ENCODE data around the gene NBL1.

DNA sequence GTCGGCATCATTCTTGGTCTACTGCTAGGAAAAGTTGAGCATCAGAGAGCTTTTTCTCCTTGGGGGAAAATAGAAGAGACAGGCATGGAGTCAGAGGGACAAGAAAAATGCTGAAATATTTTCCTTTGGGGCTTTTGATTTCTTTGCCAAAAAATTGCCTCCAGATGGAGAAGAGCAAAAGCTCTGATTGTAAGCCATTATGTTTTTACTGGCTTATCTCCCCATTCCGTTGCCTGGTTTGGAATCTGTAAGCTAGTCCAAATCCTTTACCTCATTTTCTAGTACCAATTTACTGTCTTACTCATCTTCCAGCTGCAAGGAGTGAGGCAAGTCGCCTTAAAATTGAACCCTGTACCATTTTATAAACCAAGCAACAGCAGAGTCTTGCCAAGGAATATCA is 23.3 kb upstream of the NBL1 start:
- TF ChIP-seq, protein P1, sequence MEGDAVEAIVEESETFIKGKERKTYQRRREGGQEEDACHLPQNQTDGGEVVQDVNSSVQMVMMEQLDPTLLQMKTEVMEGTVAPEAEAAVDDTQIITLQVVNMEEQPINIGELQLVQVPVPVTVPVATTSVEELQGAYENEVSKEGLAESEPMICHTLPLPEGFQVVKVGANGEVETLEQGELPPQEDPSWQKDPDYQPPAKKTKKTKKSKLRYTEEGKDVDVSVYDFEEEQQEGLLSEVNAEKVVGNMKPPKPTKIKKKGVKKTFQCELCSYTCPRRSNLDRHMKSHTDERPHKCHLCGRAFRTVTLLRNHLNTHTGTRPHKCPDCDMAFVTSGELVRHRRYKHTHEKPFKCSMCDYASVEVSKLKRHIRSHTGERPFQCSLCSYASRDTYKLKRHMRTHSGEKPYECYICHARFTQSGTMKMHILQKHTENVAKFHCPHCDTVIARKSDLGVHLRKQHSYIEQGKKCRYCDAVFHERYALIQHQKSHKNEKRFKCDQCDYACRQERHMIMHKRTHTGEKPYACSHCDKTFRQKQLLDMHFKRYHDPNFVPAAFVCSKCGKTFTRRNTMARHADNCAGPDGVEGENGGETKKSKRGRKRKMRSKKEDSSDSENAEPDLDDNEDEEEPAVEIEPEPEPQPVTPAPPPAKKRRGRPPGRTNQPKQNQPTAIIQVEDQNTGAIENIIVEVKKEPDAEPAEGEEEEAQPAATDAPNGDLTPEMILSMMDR (IDR thresholded peaks at IDR 0.05): no peak
- no peak for TF ChIP-seq POLR2AphosphoS5 (IDR thresholded peaks at IDR 0.05)
